COLO668 (cell line): ENCODE measurements around the gene NANOG.
"Not testable (repeated sequence)": the region's sequence is repeated elsewhere in the genome, so short reads cannot be mapped to it uniquely, and the experiment has no call there.

Experiments used
- DNase-seq: peaks from one replicate; lab custom pipeline; 2025; ENCODE audit not compliant: unreplicated experiment; lab: John Stamatoyannopoulos, UW

NANOG gene

GRCh38 chr12:7788884-7789528, at the start of gene NANOG:
Gene NANOG, plus strand, starts transcription at chr12:7789402. Its CDS starts 213 bp downstream, at chr12:7789615.
- not testable (repeated sequence) for DNase-seq

GRCh38 chr12:7747246-7747645, 42.0 kb upstream of the NANOG start, which contains the start of gene CLEC4C:
Gene CLEC4C, minus strand, starts transcription at chr12:7747375. Its CDS starts 27 bp downstream, at chr12:7747348.
- DNase-seq: no peak

GRCh38 chr12:7748852-7749251, 40.4 kb upstream of the NANOG start:
- no peak for DNase-seq

- no peak for DNase-seq
Measured at GRCh38 chr12:7749442-7749841, 39.8 kb upstream of the NANOG start.

- no peak for DNase-seq
Measured at GRCh38 chr12:7750350-7750749, 38.9 kb upstream of the NANOG start.

GRCh38 chr12:7751394-7751793, 37.8 kb upstream of the NANOG start:
- no peak for DNase-seq

- not testable (repeated sequence) for DNase-seq
Measured at GRCh38 chr12:7751941-7752922, 37.0 kb upstream of the NANOG start.

- DNase-seq: not testable (repeated sequence)
Measured at GRCh38 chr12:7755668-7756067, 33.5 kb upstream of the NANOG start.

- no peak for DNase-seq
Measured at GRCh38 chr12:7756993-7757392, 32.2 kb upstream of the NANOG start.

GRCh38 chr12:7758766-7759140, 30.4 kb upstream of the NANOG start:
- DNase-seq: no peak

GRCh38 chr12:7769999-7770398, 19.2 kb upstream of the NANOG start:
- no peak for DNase-seq

- no peak for DNase-seq
Measured at GRCh38 chr12:7781274-7781673, 7.9 kb upstream of the NANOG start.

- no peak for DNase-seq
Measured at GRCh38 chr12:7782055-7782454, 7.1 kb upstream of the NANOG start.

GRCh38 chr12:7783433-7783832, 5.8 kb upstream of the NANOG start:
- DNase-seq: not testable (repeated sequence)

- no peak for DNase-seq
Measured at GRCh38 chr12:7784701-7785100, 4.5 kb upstream of the NANOG start.

- DNase-seq: no peak
Measured at GRCh38 chr12:7787574-7788293, 1.5 kb upstream of the NANOG start.

GRCh38 chr12:7788294-7788660, 925 bp upstream of the NANOG start:
- DNase-seq: no peak

- no peak for DNase-seq
Measured at GRCh38 chr12:7793211-7793610, 4.0 kb downstream of the NANOG start.

- DNase-seq: not testable (repeated sequence)
Measured at GRCh38 chr12:7797269-7797668, 8.1 kb downstream of the NANOG start.

- DNase-seq: no peak
Measured at GRCh38 chr12:7797698-7798398, 8.6 kb downstream of the NANOG start.
